NCI-H446 treated with DMSO at 0.1 percent for 48 hours (cell line): ENCODE measurements around the gene PCDH15.

Source experiments
- DNase-seq: peaks from one replicate; lab custom pipeline; 2025; lab: John Stamatoyannopoulos, UW

The PCDH15 gene

GRCh38 chr10:54708021-54708420 lies 93.0 kb downstream of the PCDH15 start:
- no peak for DNase-seq

- DNase-seq: no peak
These were observed 98.2 kb downstream of the PCDH15 start for GRCh38 chr10:54702583-54703485.

GRCh38 chr10:54691331-54691730 lies 109.7 kb downstream of the PCDH15 start:
- no peak for DNase-seq

GRCh38 chr10:54682554-54682953 lies 118.5 kb downstream of the PCDH15 start:
- no peak for DNase-seq

GRCh38 chr10:54681136-54681535 lies 119.9 kb downstream of the PCDH15 start:
- DNase-seq: no peak

GRCh38 chr10:54667136-54667535 lies 133.9 kb downstream of the PCDH15 start:
- no peak for DNase-seq

- DNase-seq: no peak
These were observed 134.8 kb downstream of the PCDH15 start for GRCh38 chr10:54666192-54666591.

- DNase-seq: no peak
These were observed 135.9 kb downstream of the PCDH15 start for GRCh38 chr10:54665095-54665494.

GRCh38 chr10:54660397-54660796 lies 140.6 kb downstream of the PCDH15 start:
- DNase-seq: no peak

- no peak for DNase-seq
These were observed 144.4 kb downstream of the PCDH15 start for GRCh38 chr10:54656643-54657042.

GRCh38 chr10:54653518-54653917 lies 147.5 kb downstream of the PCDH15 start:
- no peak for DNase-seq

GRCh38 chr10:54650547-54650946 lies 150.5 kb downstream of the PCDH15 start:
- DNase-seq: no peak

- no peak for DNase-seq
These were observed 179.0 kb downstream of the PCDH15 start for GRCh38 chr10:54622017-54622416.

GRCh38 chr10:54620352-54620751 lies 180.7 kb downstream of the PCDH15 start:
- no peak for DNase-seq

- DNase-seq: no peak
These were observed 187.0 kb downstream of the PCDH15 start for GRCh38 chr10:54614072-54614471.

- no peak for DNase-seq
These were observed 187.9 kb downstream of the PCDH15 start for GRCh38 chr10:54613162-54613561.

- DNase-seq: no peak
These were observed 191.6 kb downstream of the PCDH15 start for GRCh38 chr10:54609423-54609822.

GRCh38 chr10:54607983-54608382 lies 193.0 kb downstream of the PCDH15 start:
- DNase-seq: no peak

GRCh38 chr10:54594289-54594688 lies 206.7 kb downstream of the PCDH15 start:
- no peak for DNase-seq

GRCh38 chr10:54587971-54588370 lies 213.1 kb downstream of the PCDH15 start:
- no peak for DNase-seq

- no peak for DNase-seq
These were observed 215.5 kb downstream of the PCDH15 start for GRCh38 chr10:54585572-54585971.

- no peak for DNase-seq
These were observed 223.3 kb downstream of the PCDH15 start for GRCh38 chr10:54577682-54578081.

GRCh38 chr10:54576541-54576940 lies 224.5 kb downstream of the PCDH15 start:
- no peak for DNase-seq

GRCh38 chr10:54559498-54559897 lies 241.5 kb downstream of the PCDH15 start:
- DNase-seq: no peak
